Erythroblast (primary cell): Measurements from ENCODE around the gene GRAPL.
"Not testable (repeated sequence)": the region's sequence is repeated elsewhere in the genome, so short reads cannot be mapped to it uniquely, and the experiment has no call there.

Experiments used
- DNase-seq, 2 experiments: peaks; one replicate each; lab custom pipeline; 2025; lab: John Stamatoyannopoulos, UW

GRAPL gene

DNA sequence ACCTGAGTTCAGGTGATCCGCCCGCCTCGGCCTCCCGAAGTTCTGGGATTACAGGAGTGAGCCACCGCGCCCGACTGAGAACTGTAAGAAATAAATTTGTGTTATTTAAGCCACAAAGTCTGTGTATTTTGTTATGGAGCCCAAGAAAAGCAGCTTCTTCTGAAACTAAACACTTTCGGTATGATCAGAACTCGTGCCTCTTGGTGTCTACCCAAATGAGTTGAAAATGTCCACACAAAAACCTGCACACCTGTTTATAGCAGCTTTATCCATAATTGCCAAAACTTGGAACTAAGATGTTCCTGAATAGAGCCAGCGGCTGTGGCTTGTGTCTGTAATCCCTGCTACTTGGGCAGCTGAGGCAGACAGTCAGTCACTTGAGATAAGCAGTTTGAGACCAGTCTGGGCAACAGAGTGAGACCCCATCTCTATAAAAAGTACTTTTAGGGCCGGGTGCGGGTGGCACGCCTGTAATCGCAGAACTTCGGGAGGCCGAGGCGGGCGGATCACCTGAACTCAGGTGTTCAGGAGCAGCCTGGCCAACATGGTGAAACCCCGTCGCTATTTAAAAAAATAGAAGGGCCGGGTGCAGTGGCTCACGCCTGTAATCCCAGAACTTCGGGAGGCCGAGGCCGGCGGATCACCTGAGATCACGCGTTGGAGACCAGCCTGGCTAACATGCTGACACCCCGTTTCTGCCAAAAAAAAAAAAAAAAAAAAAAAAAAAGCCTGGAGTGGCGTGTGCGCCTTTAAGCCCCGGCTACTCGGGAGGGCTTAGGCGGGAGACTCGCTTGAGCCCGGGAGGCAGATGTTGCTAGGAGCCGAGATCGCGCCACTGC lies 61.7 kb downstream of the GRAPL start:
- DNase-seq = not testable (repeated sequence)

- not testable (repeated sequence) for DNase-seq
Measured at GRCh38 chr17:19189781-19190405, 62.5 kb downstream of the GRAPL start.

GRCh38 chr17:19196382-19197204 lies 69.2 kb downstream of the GRAPL start:
- DNase-seq = not testable (repeated sequence)

GRCh38 chr17:19202448-19202847 lies 75.1 kb downstream of the GRAPL start:
- DNase-seq = not testable (repeated sequence)

- DNase-seq = not testable (repeated sequence)
Measured at GRCh38 chr17:19203429-19203828, 76.0 kb downstream of the GRAPL start.
